HEK293 (cell line): ENCODE measurements around the gene TRMT112.

Source experiments
- CTCF ChIA-PET: fragments of 350-600 bp; formaldehyde crosslinking; extraction: SDS; loops from one replicate; lab custom pipeline; 2021; ENCODE audit warnings: antibody characterized with exemption; lab: Yijun Ruan, JAX
- POLR2A ChIA-PET: fragments of 300-600 bp; formaldehyde crosslinking; extraction: SDS; loops from one replicate; lab custom pipeline; 2020; ENCODE audit warnings: antibody characterized with exemption, inconsistent platforms; lab: Yijun Ruan, JAX
- H3K27ac ChIP-seq: fragments of 200-500 bp; sonication (Bioruptor generic); 2 replicates; pipeline ENCODE4 v1.5.1; 2014; ENCODE audit warnings: low read depth, low read length, control low read depth, inconsistent platforms; ENCODE audit errors: extremely low read depth
- H3K36me3 ChIP-seq, 2 experiments: fragments of 200-500 bp in 1 of 2; sonication (Bioruptor generic) in 1 of 2; 1 replicate in 1 of 2; 2 replicates in 1 of 2; pipeline ENCODE4 v1.5.1; 2014 to 2017; ENCODE audit warnings: inconsistent platforms in 2 of 2, low read length in 2 of 2; ENCODE audit not compliant: control insufficient read depth in 2 of 2, insufficient read depth in 1 of 2
- H3K4me1 ChIP-seq: fragments of 200-500 bp; sonication (Bioruptor generic); 2 replicates; pipeline ENCODE4 v1.5.1; 2014; ENCODE audit warnings: mild to moderate bottlenecking, low read length, inconsistent platforms; ENCODE audit not compliant: control insufficient read depth, insufficient read depth
- H3K4me3 ChIP-seq: 2 replicates; pipeline ENCODE4 v1.5.1; 2011; ENCODE audit warnings: low read depth, mild to moderate bottlenecking, control low read depth, low read length, moderate library complexity
- H3K9me3 ChIP-seq: fragments of 200-500 bp; sonication (Bioruptor generic); 2 replicates; pipeline ENCODE4 v1.5.1; 2014; ENCODE audit warnings: low read depth, low read length, inconsistent platforms; ENCODE audit not compliant: control insufficient read depth, insufficient read depth
- EGR2 ChIP-seq: fragments of 450-650 bp; formaldehyde crosslinking; IDR thresholded peaks from 2 replicates; pipeline ENCODE4 v1.5.1; 2016; ENCODE audit warnings: low read depth, missing biosample characterization, missing genetic modification characterization
- GLIS2 ChIP-seq: fragments of 450-650 bp; formaldehyde crosslinking; IDR thresholded peaks from 2 replicates; pipeline ENCODE4 v1.5.1; 2016; ENCODE audit warnings: missing biosample characterization, missing genetic modification characterization
- MEIS1 ChIP-seq: sonication (generic); formaldehyde crosslinking; IDR thresholded peaks from 2 replicates; pipeline ENCODE4 v1.8.1; 2022; ENCODE audit warnings: missing genetic modification reagents, mild to moderate bottlenecking, borderline replicate concordance
- REST ChIP-seq: fragments of 450-650 bp; formaldehyde crosslinking; IDR thresholded peaks from 2 replicates; pipeline ENCODE4 v1.5.1; 2016; ENCODE audit warnings: missing biosample characterization, missing genetic modification characterization
- ZBTB26 ChIP-seq: fragments of 450-650 bp; formaldehyde crosslinking; optimal IDR thresholded peaks from 2 replicates; pipeline ENCODE3; 2016; ENCODE audit warnings: missing biosample characterization, mild to moderate bottlenecking, missing genetic modification characterization
- ZBTB6 ChIP-seq: fragments of 450-650 bp; formaldehyde crosslinking; IDR thresholded peaks from 2 replicates; pipeline ENCODE4 v1.5.1; 2017; ENCODE audit warnings: missing biosample characterization, missing genetic modification characterization
- ZFHX2 ChIP-seq: fragments of 450-650 bp; formaldehyde crosslinking; conservative IDR thresholded peaks from 2 replicates; pipeline ENCODE4 v1.5.1; 2016; ENCODE audit warnings: missing biosample characterization, missing genetic modification characterization
- ZNF112 ChIP-seq: fragments of 450-650 bp; formaldehyde crosslinking; IDR thresholded peaks from 2 replicates; pipeline ENCODE4 v1.5.0; 2017; ENCODE audit warnings: missing biosample characterization, missing genetic modification characterization
- ZNF132 ChIP-seq: fragments of 450-650 bp; formaldehyde crosslinking; IDR thresholded peaks from 2 replicates; pipeline ENCODE4 v1.5.1; 2017; ENCODE audit warnings: missing biosample characterization, missing genetic modification characterization, borderline replicate concordance
- ZNF266 ChIP-seq: fragments of 450-650 bp; formaldehyde crosslinking; IDR thresholded peaks from 2 replicates; pipeline ENCODE4 v1.5.1; 2016; ENCODE audit warnings: missing biosample characterization, missing genetic modification characterization, low read depth
- ZNF302 ChIP-seq: fragments of 450-650 bp; formaldehyde crosslinking; IDR thresholded peaks from 2 replicates; pipeline ENCODE4 v1.5.1; 2016; ENCODE audit warnings: missing biosample characterization, missing genetic modification characterization, low read depth
- ZNF311 ChIP-seq: fragments of 450-650 bp; formaldehyde crosslinking; IDR thresholded peaks from 2 replicates; pipeline ENCODE4 v1.5.1; 2017; ENCODE audit warnings: missing biosample characterization, missing genetic modification characterization, borderline replicate concordance
- ZNF48 ChIP-seq: fragments of 450-650 bp; formaldehyde crosslinking; IDR thresholded peaks from 2 replicates; pipeline ENCODE4 v1.5.1; 2016; ENCODE audit warnings: missing biosample characterization, missing genetic modification characterization
- ZNF488 ChIP-seq: fragments of 450-650 bp; formaldehyde crosslinking; IDR thresholded peaks from 2 replicates; pipeline ENCODE4 v1.5.1; 2016; ENCODE audit warnings: missing biosample characterization, missing genetic modification characterization
- ZNF521 ChIP-seq: fragments of 450-650 bp; formaldehyde crosslinking; IDR thresholded peaks from 2 replicates; pipeline ENCODE4 v1.5.1; 2017; ENCODE audit warnings: missing biosample characterization, mild to moderate bottlenecking, missing genetic modification characterization
- ZNF561 ChIP-seq: fragments of 450-650 bp; IDR thresholded peaks from 2 replicates; pipeline ENCODE4 v1.5.1; 2018; ENCODE audit warnings: missing biosample characterization, missing genetic modification characterization, borderline replicate concordance
- ZNF600 ChIP-seq: fragments of 450-650 bp; formaldehyde crosslinking; IDR thresholded peaks from 2 replicates; pipeline ENCODE4 v1.5.1; 2016; ENCODE audit warnings: missing biosample characterization, missing genetic modification characterization
- ZNF610 ChIP-seq: fragments of 450-650 bp; formaldehyde crosslinking; IDR thresholded peaks from 2 replicates; pipeline ENCODE4 v1.5.1; 2016; ENCODE audit warnings: missing biosample characterization, missing genetic modification characterization, borderline replicate concordance
- ZNF645 ChIP-seq: fragments of 450-650 bp; formaldehyde crosslinking; IDR thresholded peaks from 2 replicates; pipeline ENCODE4; 2016; ENCODE audit warnings: missing biosample characterization, missing genetic modification characterization
- ZNF707 ChIP-seq: fragments of 450-650 bp; formaldehyde crosslinking; IDR thresholded peaks from 2 replicates; pipeline ENCODE4 v1.5.1; 2016; ENCODE audit warnings: missing biosample characterization, missing genetic modification characterization
- ZNF777 ChIP-seq: fragments of 450-650 bp; formaldehyde crosslinking; IDR thresholded peaks from 2 replicates; pipeline ENCODE4 v1.5.1; 2017; ENCODE audit warnings: missing biosample characterization, missing genetic modification characterization, borderline replicate concordance

The TRMT112 gene

GRCh38 chr11:64294774-64295173, 22.6 kb downstream of the TRMT112 start (continued):
- TF ChIP-seq ZNF488 (tag by site-specific recombination), result no peak

GRCh38 chr11:64292460-64293254, 24.7 kb downstream of the TRMT112 start:
- peaks cover 0 to 15% of the 10 kb centered on the region in 2 experiments; a peak in 1 of 3 replicates for H3K36me3 ChIP-seq
- no peak for TF ChIP-seq ZNF600 (tag by site-specific recombination)
- no peak for TF ChIP-seq REST (tag by site-specific recombination)
- TF ChIP-seq ZNF302 (tag by site-specific recombination), result no peak
- no peak for TF ChIP-seq GLIS2 (tag by site-specific recombination)
- TF ChIP-seq MEIS1 (CRISPR knock-in tag), result no peak
- TF ChIP-seq ZBTB6 (tag by site-specific recombination), result no peak
- TF ChIP-seq ZNF561 (tag by site-specific recombination), result no peak
- TF ChIP-seq ZBTB26, result no peak
- TF ChIP-seq ZNF610 (tag by site-specific recombination), result no peak
- ChIA-PET POLR2A (no interaction called here), CTCF (interaction anchor here (0.6 to 1.4 kb wide), 4 partner anchors 8 to 86 kb away, joined by 3 to 6 read pairs (median 4); partner anchors contain the start of gene FERMT3)
- no peak overlapping the region for H3K27ac ChIP-seq
- H3K9me3 ChIP-seq, result no peaks in the 10 kb centered on the region
- H3K4me1 ChIP-seq, result no peaks in the 10 kb centered on the region
- H3K4me3 ChIP-seq, result no peak overlapping the region; the same call in 1 of the 2 replicates

- H3K27ac ChIP-seq, result no peak overlapping the region; the same call in 1 of the 2 replicates
- peaks cover 0 to 23% of the 10 kb centered on the region in 2 experiments; a peak in 1 of 3 replicates for H3K36me3 ChIP-seq
- CTCF ChIA-PET, result interaction anchor here (1.0 to 1.4 kb wide), 2 partner anchors 9 to 63 kb away, joined by 3 to 6 read pairs; no protein-coding TSS in a partner anchor
- H3K9me3 ChIP-seq, result no peaks in the 10 kb centered on the region
- POLR2A ChIA-PET, result no interaction called here
- peak overlapping the region; percentile 25 for H3K4me3 ChIP-seq
- no peaks in the 10 kb centered on the region for H3K4me1 ChIP-seq
- no peak for TF ChIP-seq ZNF707 (tag by site-specific recombination)
- peak; percentile 44 for TF ChIP-seq ZBTB26
- TF ChIP-seq ZNF132, result no peak
- no peak for TF ChIP-seq ZNF645 (tag by site-specific recombination)
- no peak for TF ChIP-seq ZNF48 (tag by site-specific recombination)
- peak; percentile 26; the same call in 1 of the 2 replicates for TF ChIP-seq EGR2 (tag by site-specific recombination)
- no peak for TF ChIP-seq ZNF777 (tag by site-specific recombination)
- no peak for TF ChIP-seq ZNF311 (tag by site-specific recombination)
- no peak for TF ChIP-seq ZNF112 (tag by site-specific recombination)
- TF ChIP-seq ZNF266 (tag by site-specific recombination), result no peak
- no peak for TF ChIP-seq ZNF521 (tag by site-specific recombination)
- TF ChIP-seq ZFHX2 (tag by site-specific recombination), result peak; percentile 97
- no peak for TF ChIP-seq MEIS1 (CRISPR knock-in tag)
These were observed 25.5 kb downstream of the TRMT112 start for GRCh38 chr11:64291752-64292459.
